Measurements from ENCODE around the gene RUNDC1.
"Not testable (repeated sequence)": the region's sequence is repeated elsewhere in the genome, so short reads cannot be mapped to it uniquely, and the experiment has no call there.

RUNDC1 gene

DNA sequence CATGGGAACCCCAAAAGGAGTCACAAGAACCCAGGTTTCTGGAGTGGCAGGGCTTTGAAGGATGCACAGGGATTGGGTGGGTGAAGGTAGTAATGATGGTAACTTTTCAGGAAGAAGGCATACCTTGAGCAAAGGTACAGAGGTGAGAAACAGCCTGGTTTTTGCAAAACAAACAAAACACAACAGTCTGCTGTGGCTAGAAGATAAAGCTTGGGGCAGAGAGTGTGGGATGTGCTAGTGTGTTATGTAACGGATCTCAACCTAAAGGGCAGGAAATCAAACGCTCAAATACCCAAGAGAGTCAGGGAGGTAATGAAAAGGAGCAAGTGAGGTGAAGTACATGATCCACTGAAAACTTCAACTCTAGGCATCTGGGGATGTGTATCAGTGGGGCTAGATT is 5.1 kb upstream of the RUNDC1 start:
- Histone ChIP-seq H3K27ac (ENCODE audit: extremely low read depth, low read depth, low read length) (no peak overlapping the region), H3K9me3 (ENCODE audit: control insufficient read depth, insufficient read depth, low read depth, low read length) (no peaks in the 10 kb centered on the region), H3K4me1 (ENCODE audit: control insufficient read depth, insufficient read depth, low read length) (peaks cover 3% of the 10 kb centered on the region; the same call in 1 of the 2 replicates), H3K36me3 (ENCODE audit: control insufficient read depth in 2 of 2, insufficient read depth in 1 of 2, low read length in 2 of 2) (no peaks in the 10 kb centered on the region; a peak in 1 of 3 replicates), H3K4me3 (ENCODE audit: low read depth, low read length) (no peak overlapping the region)
- CTCF ChIA-PET, result no interaction called here
- no peak for TF ChIP-seq ZNF2 (tag by site-specific recombination; IDR thresholded peaks at IDR 0.05)
- POLR2A ChIA-PET, result interaction anchor here (0.7 kb wide), 1 partner anchor 36 kb away, joined by 3 read pairs; no protein-coding TSS in a partner anchor

DNA sequence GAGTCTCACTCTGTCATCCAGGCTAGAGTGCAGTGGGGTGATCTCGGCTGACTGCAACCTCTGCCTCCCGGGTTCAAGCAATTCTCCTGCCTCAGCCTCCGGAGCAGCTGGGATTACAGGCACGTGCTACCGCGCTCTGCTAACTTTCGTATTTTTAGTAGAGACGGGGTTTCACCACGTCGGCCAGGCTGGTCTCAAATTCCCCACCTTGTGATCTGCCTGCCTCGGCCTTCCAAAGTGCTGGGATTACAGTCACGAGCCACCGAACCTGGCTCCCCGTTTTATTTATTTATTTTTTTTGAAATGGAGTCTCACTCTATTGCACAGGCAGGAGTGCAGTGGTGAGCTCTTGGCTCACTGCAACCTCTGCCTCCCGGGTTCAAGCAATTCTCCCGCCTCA is 4.7 kb upstream of the RUNDC1 start:
- CTCF ChIA-PET; H3K27ac ChIP-seq (ENCODE audit: extremely low read depth, low read depth, low read length); H3K36me3 ChIP-seq (ENCODE audit: control insufficient read depth in 2 of 2, insufficient read depth in 1 of 2, low read length in 2 of 2); H3K9me3 ChIP-seq (ENCODE audit: control insufficient read depth, insufficient read depth, low read depth, low read length); H3K4me3 ChIP-seq (ENCODE audit: low read depth, low read length); H3K4me1 ChIP-seq (ENCODE audit: control insufficient read depth, insufficient read depth, low read length): not testable (repeated sequence)
- POLR2A ChIA-PET, result interaction anchor here (2.1 kb wide), 1 partner anchor 22 kb away, joined by 11 read pairs; the partner anchor contains the start of gene RPL27

DNA sequence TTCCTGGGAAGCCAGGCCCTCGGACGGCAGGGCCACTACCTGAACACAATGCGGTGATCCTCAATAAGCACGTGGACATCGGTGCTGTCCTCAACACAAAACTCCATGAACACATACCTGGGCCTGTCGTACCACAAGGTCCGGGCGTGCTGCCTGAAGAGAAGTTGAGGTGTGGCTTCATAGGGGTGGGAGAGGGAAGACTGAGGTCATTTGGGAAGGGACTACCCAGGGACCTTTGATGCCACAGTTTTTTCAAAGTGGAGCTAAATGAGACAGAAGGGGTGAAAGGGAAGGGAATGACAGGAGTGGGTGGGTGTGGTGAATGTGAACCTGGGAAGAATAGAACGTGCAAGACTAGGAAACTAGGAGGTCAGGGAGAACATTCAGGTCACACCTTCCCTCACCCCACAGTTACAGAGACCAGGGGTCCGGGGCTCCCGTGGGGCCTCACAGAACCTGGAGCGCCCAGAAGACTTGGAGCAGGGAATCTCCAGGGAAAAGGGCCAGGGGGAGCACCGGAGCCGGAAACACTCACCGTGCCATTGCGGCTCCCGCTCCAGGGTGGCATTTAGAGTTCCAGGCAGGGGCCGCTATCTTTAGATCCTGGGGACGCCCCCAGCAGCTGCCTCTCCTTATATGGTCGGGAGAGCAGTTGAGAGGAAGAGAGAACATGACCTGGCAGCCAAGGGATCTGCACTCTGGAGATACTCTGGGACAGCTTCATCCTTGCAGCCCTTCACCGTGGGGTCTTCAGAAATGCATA is 673 bp upstream of the RUNDC1 start, which contains the start of gene PTGES3L:
TSS of gene PTGES3L (minus strand) at position 570 of the 763 bp plus-strand sequence. CDS start at position 543, 27 bp downstream.
- ChIA-PET POLR2A (interaction anchor here (2.2 to 4.2 kb wide), 2 partner anchors 14 to 19 kb away, joined by 7 to 26 read pairs; partner anchors contain the start of gene RPL27), CTCF (interaction anchor here (1.1 to 1.4 kb wide), 2 partner anchors 18 to 20 kb away, joined by 3 to 6 read pairs; partner anchors contain the start of gene RPL27)
- Histone ChIP-seq H3K4me1 (ENCODE audit: control insufficient read depth, insufficient read depth, low read length) (peaks cover 10% of the 10 kb centered on the region), H3K36me3 (ENCODE audit: control insufficient read depth in 2 of 2, insufficient read depth in 1 of 2, low read length in 2 of 2) (peaks cover 4 to 6% of the 10 kb centered on the region in 2 experiments; a peak in 2 of 3 replicates), H3K4me3 (ENCODE audit: low read depth, low read length) (peak within 1 kb of the TSS; percentile 85), H3K27ac (ENCODE audit: extremely low read depth, low read depth, low read length) (peak within 1 kb of the TSS; percentile 78), H3K9me3 (ENCODE audit: control insufficient read depth, insufficient read depth, low read depth, low read length) (no peaks in the 10 kb centered on the region)
- TF ChIP-seq, protein P1, sequence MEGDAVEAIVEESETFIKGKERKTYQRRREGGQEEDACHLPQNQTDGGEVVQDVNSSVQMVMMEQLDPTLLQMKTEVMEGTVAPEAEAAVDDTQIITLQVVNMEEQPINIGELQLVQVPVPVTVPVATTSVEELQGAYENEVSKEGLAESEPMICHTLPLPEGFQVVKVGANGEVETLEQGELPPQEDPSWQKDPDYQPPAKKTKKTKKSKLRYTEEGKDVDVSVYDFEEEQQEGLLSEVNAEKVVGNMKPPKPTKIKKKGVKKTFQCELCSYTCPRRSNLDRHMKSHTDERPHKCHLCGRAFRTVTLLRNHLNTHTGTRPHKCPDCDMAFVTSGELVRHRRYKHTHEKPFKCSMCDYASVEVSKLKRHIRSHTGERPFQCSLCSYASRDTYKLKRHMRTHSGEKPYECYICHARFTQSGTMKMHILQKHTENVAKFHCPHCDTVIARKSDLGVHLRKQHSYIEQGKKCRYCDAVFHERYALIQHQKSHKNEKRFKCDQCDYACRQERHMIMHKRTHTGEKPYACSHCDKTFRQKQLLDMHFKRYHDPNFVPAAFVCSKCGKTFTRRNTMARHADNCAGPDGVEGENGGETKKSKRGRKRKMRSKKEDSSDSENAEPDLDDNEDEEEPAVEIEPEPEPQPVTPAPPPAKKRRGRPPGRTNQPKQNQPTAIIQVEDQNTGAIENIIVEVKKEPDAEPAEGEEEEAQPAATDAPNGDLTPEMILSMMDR (tag by site-specific recombination; IDR thresholded peaks at IDR 0.05), result peak; percentile 49; the same call in 1 of the 2 replicates
- TF ChIP-seq ZNF366 (tag by site-specific recombination; conservative IDR thresholded peaks at IDR 0.05), result 0 out of 2 replicates have a peak, but pooled peaks have one; percentile 47
- TF ChIP-seq, protein P2, sequence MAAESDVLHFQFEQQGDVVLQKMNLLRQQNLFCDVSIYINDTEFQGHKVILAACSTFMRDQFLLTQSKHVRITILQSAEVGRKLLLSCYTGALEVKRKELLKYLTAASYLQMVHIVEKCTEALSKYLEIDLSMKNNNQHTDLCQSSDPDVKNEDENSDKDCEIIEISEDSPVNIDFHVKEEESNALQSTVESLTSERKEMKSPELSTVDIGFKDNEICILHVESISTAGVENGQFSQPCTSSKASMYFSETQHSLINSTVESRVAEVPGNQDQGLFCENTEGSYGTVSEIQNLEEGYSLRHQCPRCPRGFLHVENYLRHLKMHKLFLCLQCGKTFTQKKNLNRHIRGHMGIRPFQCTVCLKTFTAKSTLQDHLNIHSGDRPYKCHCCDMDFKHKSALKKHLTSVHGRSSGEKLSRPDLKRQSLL (tag by site-specific recombination; IDR thresholded peaks at IDR 0.05), result peak; percentile 60; the same call in 1 of the 2 replicates
- peak; percentile 80 for TF ChIP-seq ZIC2 (tag by site-specific recombination; IDR thresholded peaks at IDR 0.05)
- TF ChIP-seq ZNF341 (tag by site-specific recombination; IDR thresholded peaks at IDR 0.05; ENCODE audit: low read depth), result peak; percentile 21
- TF ChIP-seq, protein P3, sequence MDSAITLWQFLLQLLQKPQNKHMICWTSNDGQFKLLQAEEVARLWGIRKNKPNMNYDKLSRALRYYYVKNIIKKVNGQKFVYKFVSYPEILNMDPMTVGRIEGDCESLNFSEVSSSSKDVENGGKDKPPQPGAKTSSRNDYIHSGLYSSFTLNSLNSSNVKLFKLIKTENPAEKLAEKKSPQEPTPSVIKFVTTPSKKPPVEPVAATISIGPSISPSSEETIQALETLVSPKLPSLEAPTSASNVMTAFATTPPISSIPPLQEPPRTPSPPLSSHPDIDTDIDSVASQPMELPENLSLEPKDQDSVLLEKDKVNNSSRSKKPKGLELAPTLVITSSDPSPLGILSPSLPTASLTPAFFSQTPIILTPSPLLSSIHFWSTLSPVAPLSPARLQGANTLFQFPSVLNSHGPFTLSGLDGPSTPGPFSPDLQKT (IDR thresholded peaks at IDR 0.05; ENCODE audit: borderline replicate concordance, low read depth, low read length), result peak; percentile 63; the same call in 1 of the 2 replicates
- peak; percentile 50; the same call in 1 of the 2 replicates for TF ChIP-seq ZNF561 (tag by site-specific recombination; IDR thresholded peaks at IDR 0.05; ENCODE audit: borderline replicate concordance)
- TF ChIP-seq ZBTB20 (tag by site-specific recombination; IDR thresholded peaks at IDR 0.05), result peak; percentile 72
- peak; percentile 53; the same call in 1 of the 2 replicates for TF ChIP-seq KLF1 (tag by site-specific recombination; IDR thresholded peaks at IDR 0.05)
- TF ChIP-seq ZNF221 (tag by site-specific recombination; IDR thresholded peaks at IDR 0.05; ENCODE audit: borderline replicate concordance), result no peak
- TF ChIP-seq YY2 (tag by site-specific recombination; IDR thresholded peaks at IDR 0.05), result no peak
- 0 out of 2 replicates have a peak, but pooled peaks have one; percentile 22 for TF ChIP-seq TRIM28 (IDR thresholded peaks at IDR 0.05; ENCODE audit: borderline replicate concordance, low read length)
- TF ChIP-seq, protein P4, sequence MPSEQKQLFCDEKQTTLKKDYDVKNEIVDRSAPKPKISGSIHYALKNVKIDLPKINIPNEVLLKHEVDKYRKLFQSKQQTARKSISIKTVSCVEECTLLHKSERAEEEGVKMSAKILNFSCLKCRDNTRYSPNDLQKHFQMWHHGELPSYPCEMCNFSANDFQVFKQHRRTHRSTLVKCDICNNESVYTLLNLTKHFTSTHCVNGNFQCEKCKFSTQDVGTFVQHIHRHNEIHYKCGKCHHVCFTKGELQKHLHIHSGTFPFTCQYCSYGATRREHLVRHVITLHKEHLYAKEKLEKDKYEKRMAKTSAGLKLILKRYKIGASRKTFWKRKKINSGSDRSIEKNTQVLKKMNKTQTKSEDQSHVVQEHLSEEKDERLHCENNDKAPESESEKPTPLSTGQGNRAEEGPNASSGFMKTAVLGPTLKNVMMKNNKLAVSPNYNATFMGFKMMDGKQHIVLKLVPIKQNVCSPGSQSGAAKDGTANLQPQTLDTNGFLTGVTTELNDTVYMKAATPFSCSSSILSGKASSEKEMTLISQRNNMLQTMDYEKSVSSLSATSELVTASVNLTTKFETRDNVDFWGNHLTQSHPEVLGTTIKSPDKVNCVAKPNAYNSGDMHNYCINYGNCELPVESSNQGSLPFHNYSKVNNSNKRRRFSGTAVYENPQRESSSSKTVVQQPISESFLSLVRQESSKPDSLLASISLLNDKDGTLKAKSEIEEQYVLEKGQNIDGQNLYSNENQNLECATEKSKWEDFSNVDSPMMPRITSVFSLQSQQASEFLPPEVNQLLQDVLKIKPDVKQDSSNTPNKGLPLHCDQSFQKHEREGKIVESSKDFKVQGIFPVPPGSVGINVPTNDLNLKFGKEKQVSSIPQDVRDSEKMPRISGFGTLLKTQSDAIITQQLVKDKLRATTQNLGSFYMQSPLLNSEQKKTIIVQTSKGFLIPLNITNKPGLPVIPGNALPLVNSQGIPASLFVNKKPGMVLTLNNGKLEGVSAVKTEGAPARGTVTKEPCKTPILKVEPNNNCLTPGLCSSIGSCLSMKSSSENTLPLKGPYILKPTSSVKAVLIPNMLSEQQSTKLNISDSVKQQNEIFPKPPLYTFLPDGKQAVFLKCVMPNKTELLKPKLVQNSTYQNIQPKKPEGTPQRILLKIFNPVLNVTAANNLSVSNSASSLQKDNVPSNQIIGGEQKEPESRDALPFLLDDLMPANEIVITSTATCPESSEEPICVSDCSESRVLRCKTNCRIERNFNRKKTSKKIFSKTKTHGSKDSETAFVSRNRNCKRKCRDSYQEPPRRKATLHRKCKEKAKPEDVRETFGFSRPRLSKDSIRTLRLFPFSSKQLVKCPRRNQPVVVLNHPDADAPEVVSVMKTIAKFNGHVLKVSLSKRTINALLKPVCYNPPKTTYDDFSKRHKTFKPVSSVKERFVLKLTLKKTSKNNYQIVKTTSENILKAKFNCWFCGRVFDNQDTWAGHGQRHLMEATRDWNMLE (tag by site-specific recombination; conservative IDR thresholded peaks at IDR 0.05; ENCODE audit: low read depth), result 0 out of 2 replicates have a peak, but pooled peaks have one; percentile 12
- TF ChIP-seq, protein P5, sequence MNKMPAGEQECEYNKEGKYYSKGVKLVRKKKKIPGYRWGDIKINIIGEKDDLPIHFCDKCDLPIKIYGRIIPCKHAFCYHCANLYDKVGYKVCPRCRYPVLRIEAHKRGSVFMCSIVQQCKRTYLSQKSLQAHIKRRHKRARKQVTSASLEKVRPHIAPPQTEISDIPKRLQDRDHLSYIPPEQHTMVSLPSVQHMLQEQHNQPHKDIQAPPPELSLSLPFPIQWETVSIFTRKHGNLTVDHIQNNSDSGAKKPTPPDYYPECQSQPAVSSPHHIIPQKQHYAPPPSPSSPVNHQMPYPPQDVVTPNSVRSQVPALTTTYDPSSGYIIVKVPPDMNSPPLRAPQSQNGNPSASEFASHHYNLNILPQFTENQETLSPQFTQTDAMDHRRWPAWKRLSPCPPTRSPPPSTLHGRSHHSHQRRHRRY (tag by site-specific recombination; IDR thresholded peaks at IDR 0.05), result no peak
- TF ChIP-seq ZNF423 (tag by site-specific recombination; IDR thresholded peaks at IDR 0.05), result 0 out of 2 replicates have a peak, but pooled peaks have one; percentile 46
- no peak for TF ChIP-seq ZNF302 (tag by site-specific recombination; IDR thresholded peaks at IDR 0.05; ENCODE audit: low read depth)
- peak; percentile 92 for TF ChIP-seq GLIS2 (tag by site-specific recombination; IDR thresholded peaks at IDR 0.05)

All from HEK293 (cell line).